Cardiac muscle cell (in vitro differentiated cells and primary cell): ENCODE data around the gene SUGP1. TPM values are rescaled to one million over a fixed set of nuclear protein-coding genes. Genes with fewer than 3 reads are reported as not detected.

ENCODE experiments used
- DNase-seq, 2 donors: peaks; one replicate each; pipeline versions ENCODE4 v3.0.0 to v3.0.0-alpha.2; 2010 to 2017; ENCODE audit warnings: low read depth in 1 of 2, low spot score in 1 of 2
- H3K27ac ChIP-seq: fragments of 200-600 bp; sonication (generic); 2 replicates; pipeline ENCODE4 v1.5.1; 2016
- H3K27me3 ChIP-seq: fragments of 200-600 bp; sonication (generic); 2 replicates; pipeline ENCODE4 v1.6.0; 2016; ENCODE audit warnings: control low read depth
- H3K36me3 ChIP-seq: fragments of 200-600 bp; sonication (generic); 2 replicates; pipeline ENCODE4 v1.5.1; 2016; ENCODE audit warnings: control low read depth
- H3K4me1 ChIP-seq: fragments of 200-600 bp; sonication (generic); 2 replicates; pipeline ENCODE4 v1.8.1; 2017; ENCODE audit warnings: low read depth, mild to moderate bottlenecking, mixed run types
- H3K4me3 ChIP-seq: fragments of 200-600 bp; sonication (generic); 2 replicates; pipeline ENCODE4 v1.5.1; 2016; ENCODE audit warnings: mild to moderate bottlenecking
- H3K9me3 ChIP-seq: fragments of 200-600 bp; sonication (generic); 2 replicates; pipeline ENCODE4 v1.5.1; 2017; ENCODE audit warnings: low read depth, mild to moderate bottlenecking, control low read depth
- CTCF ChIP-seq: IDR thresholded peaks from 2 replicates; pipeline ENCODE4 v1.5.1; 2012; ENCODE audit warnings: low read depth, mild to moderate bottlenecking, low read length
- polyA plus RNA-seq: library from polyadenylated mRNA; unstranded; fragments of >200 nt; fragmentation: Nextera tagmentation; extraction: Ambion mirVana; gene quantifications from 2 replicates; pipeline ENCODE4 v1.2.1, GENCODE V29; 2016
- total RNA-seq: library from RNA; depleted of rRNA; stranded (reverse); fragments of >200 nt; gene quantifications from 2 replicates; pipeline ENCODE4 v1.2.3, GENCODE V29; 2016

SUGP1 gene
- total and polyA plus RNA-seq, 2 experiments from 2014 or later: 74.5 to 84.6 TPM

- Histone ChIP-seq H3K9me3 (no peaks in the 10 kb centered on the region), H3K27me3 (no peaks in the 10 kb centered on the region), H3K36me3 (peaks cover 39% of the 10 kb centered on the region), H3K4me3 (no peak overlapping the region), H3K27ac (no peak overlapping the region), H3K4me1 (no peaks in the 10 kb centered on the region)
- no peak for DNase-seq
- TF ChIP-seq CTCF: no peak
Observed at GRCh38 chr19:19306191-19306590, 14.1 kb downstream of the SUGP1 start.

DNA sequence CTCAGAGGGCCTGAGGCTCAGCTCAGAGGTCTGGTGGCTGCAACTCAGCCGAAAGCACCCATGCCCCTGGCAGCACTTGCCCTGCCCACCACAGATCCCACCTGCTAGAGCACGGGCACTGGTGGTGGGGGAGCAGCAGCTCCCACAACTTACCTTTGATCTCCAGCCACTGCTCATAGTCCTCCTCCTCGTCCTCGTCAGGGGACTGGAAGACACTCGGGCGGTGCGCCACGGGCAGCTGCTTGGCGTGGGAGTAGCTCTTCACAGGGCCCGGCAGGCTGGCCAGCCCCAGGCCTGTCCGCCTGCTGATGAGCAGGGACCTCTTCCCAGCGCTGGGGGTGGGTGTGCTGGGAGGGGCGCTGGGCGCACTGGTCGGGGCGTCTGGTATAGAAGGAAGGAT, 14.6 kb downstream of the SUGP1 start:
- Histone ChIP-seq H3K4me1 (no peaks in the 10 kb centered on the region), H3K27ac (no peak overlapping the region), H3K4me3 (no peak overlapping the region), H3K9me3 (no peaks in the 10 kb centered on the region), H3K27me3 (no peaks in the 10 kb centered on the region), H3K36me3 (peaks cover 40% of the 10 kb centered on the region)
- no peak for TF ChIP-seq CTCF
- DNase-seq: no peak

- H3K27ac ChIP-seq: no peak overlapping the region
- peaks cover 34% of the 10 kb centered on the region for H3K36me3 ChIP-seq
- H3K27me3 ChIP-seq: no peaks in the 10 kb centered on the region
- no peak for TF ChIP-seq CTCF
- no peaks in the 10 kb centered on the region for H3K4me1 ChIP-seq
- H3K4me3 ChIP-seq: no peak overlapping the region
- no peaks in the 10 kb centered on the region for H3K9me3 ChIP-seq
- no peak for DNase-seq
Observed at GRCh38 chr19:19305066-19305465, 15.2 kb downstream of the SUGP1 start.

DNA sequence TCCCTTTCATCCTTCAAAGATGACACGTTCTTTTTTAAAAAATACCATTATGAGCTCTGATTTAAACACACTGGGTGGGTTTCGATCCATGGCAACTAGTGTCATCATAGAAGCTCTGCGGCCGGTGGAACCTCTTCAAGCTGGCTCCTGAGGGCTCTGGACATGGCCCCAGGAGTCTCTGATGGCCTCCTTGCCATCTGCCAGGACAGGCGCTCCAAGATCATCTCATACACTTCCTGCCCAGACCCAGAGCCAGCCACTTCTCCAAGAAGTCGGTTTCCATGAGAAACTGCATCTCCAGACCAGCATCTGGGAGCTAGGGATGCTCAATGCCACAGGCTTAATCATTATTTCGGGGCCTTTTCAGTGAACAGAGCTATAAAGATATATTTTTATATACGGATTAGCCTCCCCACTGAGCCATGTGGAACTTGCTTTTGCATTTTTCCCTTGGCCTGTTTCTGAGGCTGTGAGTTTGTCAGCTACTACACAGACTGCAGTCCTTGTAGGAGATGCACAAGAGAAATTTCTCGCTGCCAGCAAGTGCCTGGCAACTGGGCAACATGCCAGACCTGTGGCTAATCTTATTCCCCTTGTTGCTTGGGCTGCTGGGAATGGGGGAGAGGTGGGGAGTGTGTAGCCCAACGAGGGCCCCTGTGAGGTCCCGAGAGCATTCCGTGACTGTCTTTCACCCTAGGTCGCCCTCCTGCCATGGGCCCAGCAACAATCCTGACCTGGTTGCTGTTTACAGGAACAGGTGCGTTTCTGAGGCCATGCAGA, 15.9 kb downstream of the SUGP1 start:
- H3K27ac ChIP-seq: no peak overlapping the region
- no peaks in the 10 kb centered on the region for H3K27me3 ChIP-seq
- no peak overlapping the region for H3K4me3 ChIP-seq
- H3K36me3 ChIP-seq: peaks cover 32% of the 10 kb centered on the region
- DNase-seq: no peak
- no peaks in the 10 kb centered on the region for H3K9me3 ChIP-seq
- no peaks in the 10 kb centered on the region for H3K4me1 ChIP-seq
- TF ChIP-seq CTCF: no peak

GRCh38 chr19:19303411-19303810, 16.9 kb downstream of the SUGP1 start:
- DNase-seq: no peak
- Histone ChIP-seq H3K27me3 (no peaks in the 10 kb centered on the region), H3K9me3 (no peaks in the 10 kb centered on the region), H3K36me3 (peaks cover 28% of the 10 kb centered on the region), H3K4me1 (no peaks in the 10 kb centered on the region), H3K27ac (no peak overlapping the region), H3K4me3 (no peak overlapping the region)
- no peak for TF ChIP-seq CTCF
